Stimulated activated CD8-positive, alpha-beta memory T cell treated with anti-CD3 and anti-CD28 coated beads, Interleukin-4, amount 100 ng/mL, for 1 hour (primary cell): ENCODE measurements around the gene SEC22B.
"Not testable (repeated sequence)": the region's sequence is repeated elsewhere in the genome, so short reads cannot be mapped to it uniquely, and the experiment has no call there.

Experiments used
- DNase-seq, 2 donors: peaks; one replicate each; pipeline ENCODE4 v3.0.0-alpha.2; 2020; ENCODE audit warnings: low read depth in 2 of 2, low spot score in 1 of 2

SEC22B gene

GRCh38 chr1:120120525-120120924 lies 55.8 kb downstream of the SEC22B start:
- not testable (repeated sequence) for DNase-seq

DNA sequence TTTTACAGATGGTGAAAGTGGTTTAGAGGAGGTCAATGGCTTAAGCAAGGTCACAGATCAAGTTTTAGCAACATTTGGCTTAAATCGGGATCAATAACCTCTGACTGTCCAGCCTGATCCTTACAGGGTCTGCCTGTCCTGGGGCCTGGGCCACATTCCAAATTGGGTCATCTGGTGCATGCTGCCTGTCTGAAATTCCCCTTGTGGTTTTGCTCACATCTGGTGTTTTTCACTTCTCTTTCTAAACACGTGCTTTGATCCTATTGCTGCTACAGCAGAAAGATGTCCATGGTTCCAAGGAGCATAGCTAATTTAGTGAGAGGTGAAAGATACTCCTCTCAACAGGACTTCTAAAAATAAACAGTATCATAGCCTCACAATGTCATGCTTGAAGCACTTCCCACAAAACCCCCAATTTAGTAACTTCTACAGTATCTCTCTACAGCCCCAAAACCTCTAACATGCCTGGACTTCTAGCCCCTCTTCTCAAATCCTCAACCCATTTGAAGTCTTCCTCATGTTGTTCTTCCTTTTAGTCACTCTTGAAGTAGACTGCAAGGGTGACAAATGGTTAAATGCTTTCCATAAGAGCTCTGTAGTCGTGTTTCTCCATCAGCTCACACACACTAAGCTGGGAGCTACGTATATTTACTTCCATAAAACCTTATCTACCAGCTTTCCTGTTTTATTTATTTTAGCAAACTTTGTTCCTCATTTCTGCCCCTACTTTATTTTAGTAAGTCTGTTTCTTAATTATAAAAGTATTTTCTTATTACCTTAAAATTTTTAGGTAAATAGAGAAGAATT lies 58.7 kb downstream of the SEC22B start:
- not testable (repeated sequence) for DNase-seq

DNA sequence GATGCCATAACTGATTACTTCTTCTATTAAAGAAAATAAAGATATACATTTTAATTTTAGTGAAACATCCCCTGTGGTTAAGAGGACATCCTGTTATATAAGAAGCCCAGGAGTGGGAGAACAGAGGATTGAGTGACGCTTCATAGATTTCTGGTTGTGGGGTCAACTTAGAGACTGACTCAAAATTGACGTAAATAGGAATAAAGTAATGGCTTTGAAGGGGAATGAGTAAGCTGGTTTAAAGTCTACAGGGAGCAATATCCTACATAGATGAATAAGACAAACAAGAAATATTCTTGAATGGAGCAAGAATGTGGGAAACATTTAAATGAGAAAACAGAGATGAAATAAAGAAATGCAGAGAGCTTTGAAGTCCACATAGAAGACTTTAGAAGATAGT lies 60.2 kb downstream of the SEC22B start:
- DNase-seq: not testable (repeated sequence)

- DNase-seq: not testable (repeated sequence)
Measured at GRCh38 chr1:120113134-120113533, 63.2 kb downstream of the SEC22B start.

GRCh38 chr1:120112212-120112611 lies 64.1 kb downstream of the SEC22B start:
- not testable (repeated sequence) for DNase-seq

DNA sequence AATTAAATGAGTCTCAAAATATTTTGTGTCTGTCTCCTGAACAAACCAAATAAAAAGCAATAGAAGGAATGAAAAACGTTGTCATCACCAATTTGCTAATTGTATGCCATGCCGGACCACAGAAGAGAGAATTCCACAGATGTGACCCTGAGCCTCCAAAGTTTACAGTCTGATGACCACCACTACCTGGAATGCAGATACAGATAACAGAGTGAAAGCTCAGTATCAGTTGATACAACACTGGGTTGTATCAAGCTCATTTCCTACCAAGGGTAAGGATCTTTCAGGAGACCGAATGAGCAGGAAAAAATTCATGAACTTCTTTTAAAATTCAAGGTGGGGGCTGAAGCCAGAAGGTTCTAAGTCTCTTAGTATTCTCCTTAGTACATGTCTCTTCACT lies 64.5 kb downstream of the SEC22B start:
- DNase-seq: not testable (repeated sequence)

GRCh38 chr1:120111008-120111407 lies 65.3 kb downstream of the SEC22B start:
- DNase-seq: not testable (repeated sequence)

DNA sequence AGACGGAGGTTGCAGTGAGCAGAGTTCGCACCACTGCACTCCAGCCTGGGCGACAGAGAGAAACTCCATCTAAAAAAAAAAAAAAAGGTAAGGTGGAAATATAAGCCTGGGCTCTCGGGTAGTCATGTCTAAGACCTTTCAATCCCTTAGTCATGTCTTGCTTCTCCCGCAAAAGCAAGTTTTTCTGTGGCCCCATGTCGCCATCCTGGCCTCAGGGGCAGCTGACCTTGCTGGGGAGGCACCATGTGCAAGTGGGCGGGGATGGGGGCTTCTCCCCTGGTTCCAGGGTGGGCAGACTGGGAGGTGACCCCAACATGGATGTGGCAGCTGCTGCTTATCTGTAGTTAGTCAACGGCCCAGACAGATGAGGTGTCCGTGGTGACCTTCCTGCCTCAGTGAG lies 66.7 kb downstream of the SEC22B start:
- not testable (repeated sequence) for DNase-seq

DNA sequence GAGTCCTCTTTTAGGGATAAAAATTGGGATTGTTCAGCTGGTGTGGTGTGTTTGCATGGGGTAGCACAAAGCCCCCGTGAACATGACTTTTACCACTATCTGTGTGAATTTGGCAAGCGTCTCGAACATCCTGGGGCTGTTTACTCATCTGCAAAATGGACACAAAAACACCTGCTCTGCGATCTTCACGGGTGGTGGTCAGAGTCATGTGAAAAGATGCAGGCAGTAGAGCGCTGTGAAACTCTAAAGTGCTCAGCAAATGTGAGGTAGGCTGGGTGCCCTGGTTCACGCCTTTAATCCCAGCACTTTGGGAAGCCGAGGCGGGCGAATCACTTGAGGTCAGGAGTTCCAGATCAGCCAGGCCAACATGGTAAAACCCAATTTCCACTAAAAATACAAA lies 67.1 kb downstream of the SEC22B start:
- not testable (repeated sequence) for DNase-seq

DNA sequence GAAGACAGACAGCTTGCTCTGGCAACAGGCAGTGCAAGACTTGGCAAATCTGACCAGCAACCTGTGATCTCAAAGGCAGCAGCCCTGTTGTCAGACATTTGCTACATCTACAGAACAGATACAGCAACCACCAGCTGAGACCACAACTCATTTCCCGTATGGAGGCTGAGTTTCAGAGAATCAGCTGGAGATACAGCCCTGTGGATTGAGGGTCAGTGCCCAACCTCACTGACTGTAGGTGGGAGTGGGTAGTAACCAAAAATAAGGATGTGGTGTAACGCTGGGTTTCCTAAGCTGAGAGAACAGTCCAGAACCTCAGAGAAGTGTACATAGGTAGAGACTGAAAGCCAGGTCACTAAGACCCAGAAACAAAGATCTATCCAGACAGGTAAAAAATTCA lies 71.0 kb downstream of the SEC22B start:
- DNase-seq: not testable (repeated sequence)

- DNase-seq: not testable (repeated sequence)
Measured at GRCh38 chr1:120103768-120104167, 72.6 kb downstream of the SEC22B start.

DNA sequence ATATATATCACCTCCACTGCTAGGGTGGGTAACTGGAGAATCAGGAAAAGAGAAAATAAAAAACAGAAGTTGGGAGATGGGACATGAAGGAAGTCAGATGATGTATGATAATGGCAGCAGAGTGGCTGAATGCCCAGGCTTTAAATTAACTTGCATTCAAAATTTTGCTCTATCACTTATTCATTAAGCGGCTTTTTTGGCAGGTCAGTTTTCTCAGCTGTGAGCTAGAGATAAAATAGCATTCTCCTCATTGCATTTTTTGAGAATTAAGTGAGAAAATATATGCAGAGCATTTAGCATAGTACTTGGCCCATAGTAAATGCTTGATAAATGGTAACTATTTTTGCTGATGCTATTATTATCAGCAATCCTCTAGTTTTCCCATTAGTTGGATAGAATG lies 74.7 kb downstream of the SEC22B start:
- not testable (repeated sequence) for DNase-seq
